PC-9 (cell line): ENCODE results near the gene MPHOSPH8. TPM values are rescaled to one million over a fixed set of nuclear protein-coding genes. Genes with fewer than 3 reads are reported as not detected.

Source experiments
- BruUV-seq: library from RNA; stranded (reverse); fragments of 400-500 nt; replicated peaks from 2 replicates; lab custom pipeline; 2021; lab: Mats Ljungman, UMichigan
- CTCF ChIA-PET: fragments of 300-600 bp; sonication (Branson Sonifier 250); formaldehyde crosslinking; loops from one replicate; lab custom pipeline; 2022; ENCODE audit warnings: antibody characterized with exemption; lab: Charles Lee
- POLR2A ChIA-PET: fragments of 300-600 bp; sonication (Branson Sonifier 250); formaldehyde crosslinking; loops from one replicate; lab custom pipeline; 2022; ENCODE audit warnings: antibody characterized with exemption; ENCODE audit not compliant: unreplicated experiment; lab: Charles Lee
- DNase-seq, 2 experiments: peaks; one replicate each; pipeline versions ENCODE4 v3.0.0 to v3.0.0-alpha.2; 2015 to 2022; ENCODE audit warnings: mixed read lengths in 1 of 2
- H2AFZ ChIP-seq: fragments of 200-600 bp; sonication (generic); 2 replicates; pipeline ENCODE4 v1.8.1; 2017; ENCODE audit warnings: antibody characterized with exemption
- H3F3A ChIP-seq: fragments of 200-600 bp; sonication (generic); 2 replicates; pipeline ENCODE4 v1.8.1; 2017; ENCODE audit warnings: antibody characterized with exemption, mild to moderate bottlenecking, low read depth; ENCODE audit not compliant: insufficient read depth
- H3K27ac ChIP-seq: fragments of 200-600 bp; sonication (generic); 2 replicates; pipeline ENCODE4 v1.6.1; 2016; ENCODE audit warnings: mixed run types
- H3K27me3 ChIP-seq: fragments of 200-600 bp; sonication (generic); 2 replicates; pipeline ENCODE4 v1.6.1; 2016; ENCODE audit warnings: low read depth, mixed run types; ENCODE audit not compliant: insufficient read depth
- H3K36me3 ChIP-seq: fragments of 200-600 bp; sonication (generic); 2 replicates; pipeline ENCODE4 v1.6.1; 2016; ENCODE audit warnings: low read depth, mixed run types
- H3K4me1 ChIP-seq: fragments of 200-600 bp; sonication (generic); replicated peaks from 2 replicates; pipeline ENCODE4 v1.6.1; 2016; ENCODE audit warnings: mixed run types; ENCODE audit not compliant: insufficient read depth
- H3K4me2 ChIP-seq: fragments of 200-600 bp; sonication (generic); 2 replicates; pipeline ENCODE4 v1.6.1; 2017; ENCODE audit warnings: mixed run types
- H3K4me3 ChIP-seq: fragments of 200-600 bp; sonication (generic); 2 replicates; pipeline ENCODE4 v1.6.1; 2016; ENCODE audit warnings: mixed run types
- H3K79me2 ChIP-seq: fragments of 200-600 bp; sonication (generic); 2 replicates; pipeline ENCODE4 v1.6.1; 2017; ENCODE audit warnings: low read depth, mixed run types
- H3K9me2 ChIP-seq: fragments of 200-600 bp; sonication (generic); 2 replicates; pipeline ENCODE4 v1.8.1; 2017; ENCODE audit warnings: mild to moderate bottlenecking; ENCODE audit not compliant: insufficient read depth
- H3K9me3 ChIP-seq: fragments of 200-600 bp; sonication (generic); 2 replicates; pipeline ENCODE4 v1.8.1; 2016; ENCODE audit warnings: low read depth; ENCODE audit not compliant: insufficient read depth
- H4K20me1 ChIP-seq: fragments of 200-600 bp; sonication (generic); 2 replicates; pipeline ENCODE4 v1.8.1; 2017; ENCODE audit not compliant: insufficient read depth
- CTCF ChIP-seq: fragments of 200-600 bp; sonication (generic); conservative IDR thresholded peaks from 2 replicates; pipeline ENCODE4 v1.6.1; 2017; ENCODE audit warnings: mixed run types, antibody characterized with exemption, mild to moderate bottlenecking, moderate library complexity
- EZH2 ChIP-seq: fragments of 200-600 bp; sonication (generic); IDR thresholded peaks from 2 replicates; pipeline ENCODE4 v1.8.0; 2017; ENCODE audit warnings: antibody characterized with exemption, low read depth
- intact Hi-C: fragments of 100-400 bp; cut with micrococcal nuclease; formaldehyde crosslinking; loops from one replicate; pipeline ENCODE4 v1.10.0; 2022; ENCODE audit not compliant: unreplicated experiment
- total RNA-seq: library from RNA; stranded (reverse); gene quantifications from 2 replicates; pipeline ENCODE4 v1.2.3, GENCODE V29; 2021

Gene MPHOSPH8
- total RNA-seq, 1 experiment from 2014 or later: 17.0 TPM

- Histone ChIP-seq H3K36me3 (0 out of 2 replicates have a peak, but pooled peaks cover 14% of the 10 kb centered on the region), H2AFZ (no peak overlapping the region), H3K4me3 (no peak overlapping the region), H3K4me1 (no peaks in the 10 kb centered on the region), H4K20me1 (peaks cover 5% of the 10 kb centered on the region; the same call in 1 of the 2 replicates), H3K27ac (no peak overlapping the region), H3K9me2 (no peaks in the 10 kb centered on the region), H3K27me3 (no peaks in the 10 kb centered on the region), H3K79me2 (no peaks in the 10 kb centered on the region), H3K9me3 (no peaks in the 10 kb centered on the region), H3F3A (peaks cover 3% of the 10 kb centered on the region; the same call in 1 of the 2 replicates), H3K4me2 (no peak overlapping the region)
- no TSS peak for BruUV-seq
- ChIA-PET POLR2A (no interaction called here), CTCF (no interaction called here)
- no peak for DNase-seq
- intact Hi-C loops: no loop called here
- TF ChIP-seq CTCF: no peak
- no peak for TF ChIP-seq EZH2
Observed at GRCh38 chr13:19661561-19661960, 28.1 kb downstream of the MPHOSPH8 start.

- POLR2A ChIA-PET: no interaction called here
Observed at GRCh38 chr13:19663416-19663979, 30.0 kb downstream of the MPHOSPH8 start.

GRCh38 chr13:19664481-19665230 is 31.2 kb downstream of the MPHOSPH8 start:
- Histone ChIP-seq H3K79me2 (no peaks in the 10 kb centered on the region), H3K9me2 (no peaks in the 10 kb centered on the region), H3F3A (peaks cover 6% of the 10 kb centered on the region), H3K4me2 (no peak overlapping the region), H3K9me3 (no peaks in the 10 kb centered on the region), H3K27me3 (no peaks in the 10 kb centered on the region), H2AFZ (no peak overlapping the region), H3K4me1 (no peaks in the 10 kb centered on the region), H3K4me3 (no peak overlapping the region), H3K36me3 (peaks cover 22% of the 10 kb centered on the region; the same call in 1 of the 2 replicates), H4K20me1 (peaks cover 5% of the 10 kb centered on the region; the same call in 1 of the 2 replicates), H3K27ac (no peak overlapping the region)
- POLR2A ChIA-PET: no interaction called here
- intact Hi-C loops: no loop called here
- CTCF ChIA-PET: no interaction called here
- no peak for DNase-seq
- no TSS peak for BruUV-seq
- TF ChIP-seq EZH2: no peak
- TF ChIP-seq CTCF: no peak

More at GRCh38 chr13:19663416-19663979, 30.0 kb downstream of the MPHOSPH8 start:
- BruUV-seq: no TSS peak
- no peaks in the 10 kb centered on the region for H3K9me2 ChIP-seq
- no peaks in the 10 kb centered on the region for H3K9me3 ChIP-seq
- CTCF ChIA-PET: no interaction called here
- no peak overlapping the region for H3K4me2 ChIP-seq
- intact Hi-C loops: no loop called here
- no peaks in the 10 kb centered on the region for H3K79me2 ChIP-seq
- H3F3A ChIP-seq: peaks cover 6% of the 10 kb centered on the region
- H3K27ac ChIP-seq: no peak overlapping the region
- H3K4me3 ChIP-seq: no peak overlapping the region
- no peak for DNase-seq
- H2AFZ ChIP-seq: no peak overlapping the region
- TF ChIP-seq CTCF: no peak
- TF ChIP-seq EZH2: no peak
- H3K36me3 ChIP-seq: peaks cover 26% of the 10 kb centered on the region; the same call in 1 of the 2 replicates
- H3K27me3 ChIP-seq: no peaks in the 10 kb centered on the region
- H3K4me1 ChIP-seq: no peaks in the 10 kb centered on the region
- H4K20me1 ChIP-seq: peaks cover 5% of the 10 kb centered on the region; the same call in 1 of the 2 replicates
